Vagina (tissue), 2 donors: ENCODE results near the gene BMP8B.

Source experiments
- CTCF ChIP-seq, 3 experiments: fragments of 450-650 bp in 2 of 3; fragments of 200-600 bp in 1 of 3; sonication (generic) in 1 of 3; IDR thresholded peaks; one replicate each; pipeline ENCODE4 v1.5.1; 2017 to 2019; ENCODE audit warnings: antibody characterized with exemption in 3 of 3, mild to moderate bottlenecking in 2 of 3, moderate library complexity in 2 of 3
- POLR2A ChIP-seq, 2 donors: fragments of 450-650 bp; IDR thresholded peaks; one replicate each; pipeline ENCODE4 v1.6.1; 2017; ENCODE audit warnings: antibody characterized with exemption in 2 of 2, mild to moderate bottlenecking in 2 of 2, moderate library complexity in 2 of 2
- POLR2AphosphoS5 ChIP-seq, 2 donors: sonication (generic); formaldehyde crosslinking; IDR thresholded peaks; one replicate each; pipeline ENCODE4 v1.9.0; 2017; ENCODE audit warnings: antibody characterized with exemption in 2 of 2, mild to moderate bottlenecking in 2 of 2, low read depth in 1 of 2; ENCODE audit not compliant: insufficient read depth in 1 of 2

DNA sequence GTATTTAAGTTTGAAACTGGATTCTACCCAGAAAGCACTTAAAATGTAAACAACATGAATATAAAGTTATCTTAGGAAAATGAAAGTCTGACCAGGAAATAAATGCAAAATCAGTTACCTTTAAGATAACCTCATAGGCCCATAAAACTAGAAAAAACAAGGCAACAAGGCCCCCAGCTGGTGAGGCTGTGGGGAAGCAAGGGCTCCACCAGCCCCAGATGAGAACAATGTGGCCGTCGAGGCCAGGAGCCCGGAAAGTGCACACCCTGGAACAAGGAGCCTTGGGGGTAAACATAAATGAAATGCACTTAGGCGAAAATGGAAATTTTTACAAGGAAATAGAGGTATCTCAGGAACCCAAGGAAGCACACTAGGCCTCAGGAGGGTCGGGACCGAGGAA, 37.9 kb upstream of the BMP8B start:
- TF ChIP-seq CTCF (IDR thresholded peaks at IDR 0.05) = no peak
- TF ChIP-seq POLR2AphosphoS5 (IDR thresholded peaks at IDR 0.05; ENCODE audit: insufficient read depth in 1 of 2, low read depth in 1 of 2) = no peak
- TF ChIP-seq POLR2A (IDR thresholded peaks at IDR 0.05) = no peak
